ENCODE measurements around the gene SLC25A40.
"Not testable (repeated sequence)": the region's sequence is repeated elsewhere in the genome, so short reads cannot be mapped to it uniquely, and the experiment has no call there.

The SLC25A40 gene

DNA sequence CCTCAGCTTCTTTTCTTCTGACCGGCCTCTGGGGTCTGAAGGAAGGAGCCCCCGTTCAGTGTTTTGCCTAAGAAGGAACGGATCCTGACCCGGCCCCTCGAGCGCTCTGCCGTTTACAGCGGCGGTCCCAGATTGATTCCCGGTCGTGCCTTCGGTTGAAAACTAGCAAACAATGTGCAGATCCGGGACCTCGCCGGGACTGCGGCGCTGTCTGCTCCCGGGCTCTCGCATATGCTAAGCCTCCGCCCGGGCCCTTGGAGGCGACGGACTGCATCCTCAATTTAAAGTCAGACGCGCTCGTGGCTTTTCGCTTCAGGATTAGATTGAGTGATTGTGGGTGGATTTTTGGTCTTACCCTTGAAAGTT is 692 bp upstream of the SLC25A40 start:
- Histone ChIP-seq H3K4me3 (ENCODE audit: low read depth in 1 of 2, low read length in 2 of 2) (peak overlapping the region; percentile 86 to 95), H4K20me1 (ENCODE audit: insufficient read depth, low read length) (peaks cover 25% of the 10 kb centered on the region; the same call in 1 of the 2 replicates), H3K27me3 (ENCODE audit: insufficient read depth, low read length, poor library complexity) (no peaks in the 10 kb centered on the region), H3K79me2 (ENCODE audit: insufficient read depth, low read length) (peaks cover 99% of the 10 kb centered on the region), H3K4me2 (ENCODE audit: insufficient read depth, low read length) (peak overlapping the region; percentile 94), H3K9ac (ENCODE audit: low read depth, low read length) (peak overlapping the region; percentile 97), H3K9me3 (ENCODE audit: insufficient read depth, low read length, severe bottlenecking) (peaks cover 12% of the 10 kb centered on the region), H2AFZ (ENCODE audit: low read depth, low read length) (peak overlapping the region; percentile 88), H3K4me1 (ENCODE audit: insufficient read depth, low read length) (peaks cover 57% of the 10 kb centered on the region), H3K36me3 (ENCODE audit: insufficient read depth, low read length) (peaks cover 56% of the 10 kb centered on the region), H3K27ac (ENCODE audit: low read length) (peak overlapping the region; percentile 96)
- DNase-seq (peak; percentile 68), ATAC-seq (ENCODE audit: insufficient read depth, low read depth) (peak; percentile 42)
- TF ChIP-seq CTCF (IDR thresholded peaks at IDR 0.05; ENCODE audit: borderline replicate concordance, extremely low read depth, low read length, poor library complexity, severe bottlenecking) (no peak), EZH2 (IDR thresholded peaks at IDR 0.05; ENCODE audit: borderline replicate concordance, low read depth, low read length, severe bottlenecking) (no peak)

- H3K9ac ChIP-seq (ENCODE audit: low read depth, low read length) = peak overlapping the region; percentile 97
- no peaks in the 10 kb centered on the region for H3K27me3 ChIP-seq (ENCODE audit: insufficient read depth, low read length, poor library complexity)
- H3K9me3 ChIP-seq (ENCODE audit: insufficient read depth, low read length, severe bottlenecking) = peaks cover 27% of the 10 kb centered on the region
- H3K4me3 ChIP-seq (ENCODE audit: low read depth in 1 of 2, low read length in 2 of 2) = peak overlapping the region; percentile 86 to 95
- ATAC-seq (ENCODE audit: insufficient read depth, low read depth) (peak; percentile 10), DNase-seq (no peak)
- peak overlapping the region; percentile 86 for H3K27ac ChIP-seq (ENCODE audit: low read length)
- TF ChIP-seq EZH2 (IDR thresholded peaks at IDR 0.05; ENCODE audit: borderline replicate concordance, low read depth, low read length, severe bottlenecking) = no peak
- no peak for TF ChIP-seq CTCF (IDR thresholded peaks at IDR 0.05; ENCODE audit: borderline replicate concordance, extremely low read depth, low read length, poor library complexity, severe bottlenecking)
- H3K4me2 ChIP-seq (ENCODE audit: insufficient read depth, low read length) = peak overlapping the region; percentile 94
- peaks cover 20% of the 10 kb centered on the region; the same call in 1 of the 2 replicates for H4K20me1 ChIP-seq (ENCODE audit: insufficient read depth, low read length)
- H3K36me3 ChIP-seq (ENCODE audit: insufficient read depth, low read length) = peaks cover 56% of the 10 kb centered on the region
- peak overlapping the region; percentile 91 for H2AFZ ChIP-seq (ENCODE audit: low read depth, low read length)
- H3K79me2 ChIP-seq (ENCODE audit: insufficient read depth, low read length) = peaks cover 99% of the 10 kb centered on the region
- H3K4me1 ChIP-seq (ENCODE audit: insufficient read depth, low read length) = peaks cover 45% of the 10 kb centered on the region
Observed at GRCh38 chr7:87875151-87876039, 765 bp downstream of the SLC25A40 start.

DNA sequence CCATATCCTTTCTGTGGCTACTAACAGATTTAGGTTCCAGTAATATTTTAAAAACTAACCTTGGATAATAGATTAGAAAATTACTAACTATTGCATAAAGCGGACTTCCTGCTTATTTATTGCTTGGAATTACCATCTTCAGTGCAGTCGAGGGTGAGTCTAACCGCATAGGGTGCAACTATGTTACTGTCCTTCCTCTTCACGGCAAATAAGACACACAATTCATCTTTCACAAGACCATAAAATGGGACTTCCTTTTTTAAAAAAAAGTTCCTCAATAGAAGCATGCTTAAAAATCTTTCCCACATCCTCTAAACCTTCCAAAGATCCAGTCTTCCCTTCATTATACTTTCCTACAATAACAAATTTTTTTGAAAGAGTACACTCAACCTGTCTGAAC is 2.1 kb downstream of the SLC25A40 start:
- Histone ChIP-seq H3K9me3 (ENCODE audit: insufficient read depth, low read length, severe bottlenecking) (peaks cover 33% of the 10 kb centered on the region), H4K20me1 (ENCODE audit: insufficient read depth, low read length) (peaks cover 10% of the 10 kb centered on the region; the same call in 1 of the 2 replicates), H3K4me1 (ENCODE audit: insufficient read depth, low read length) (peaks cover 33% of the 10 kb centered on the region), H3K79me2 (ENCODE audit: insufficient read depth, low read length) (peaks cover 99% of the 10 kb centered on the region), H3K27me3 (ENCODE audit: insufficient read depth, low read length, poor library complexity) (no peaks in the 10 kb centered on the region), H3K36me3 (ENCODE audit: insufficient read depth, low read length) (peaks cover 52% of the 10 kb centered on the region), H2AFZ (ENCODE audit: low read depth, low read length) (no peak overlapping the region), H3K4me2 (ENCODE audit: insufficient read depth, low read length) (peak overlapping the region; percentile 94), H3K9ac (ENCODE audit: low read depth, low read length) (peak overlapping the region; percentile 97; the same call in 1 of the 2 replicates), H3K4me3 (ENCODE audit: low read depth in 1 of 2, low read length in 2 of 2) (peak overlapping the region in 1 of 2 experiments; percentile 86; a peak in 2 of 4 replicates), H3K27ac (ENCODE audit: low read length) (peak overlapping the region; percentile 86; the same call in 1 of the 2 replicates)
- DNase-seq (no peak), ATAC-seq (ENCODE audit: insufficient read depth, low read depth) (no peak)
- TF ChIP-seq EZH2 (IDR thresholded peaks at IDR 0.05; ENCODE audit: borderline replicate concordance, low read depth, low read length, severe bottlenecking) = no peak
- no peak for TF ChIP-seq CTCF (IDR thresholded peaks at IDR 0.05; ENCODE audit: borderline replicate concordance, extremely low read depth, low read length, poor library complexity, severe bottlenecking)

DNA sequence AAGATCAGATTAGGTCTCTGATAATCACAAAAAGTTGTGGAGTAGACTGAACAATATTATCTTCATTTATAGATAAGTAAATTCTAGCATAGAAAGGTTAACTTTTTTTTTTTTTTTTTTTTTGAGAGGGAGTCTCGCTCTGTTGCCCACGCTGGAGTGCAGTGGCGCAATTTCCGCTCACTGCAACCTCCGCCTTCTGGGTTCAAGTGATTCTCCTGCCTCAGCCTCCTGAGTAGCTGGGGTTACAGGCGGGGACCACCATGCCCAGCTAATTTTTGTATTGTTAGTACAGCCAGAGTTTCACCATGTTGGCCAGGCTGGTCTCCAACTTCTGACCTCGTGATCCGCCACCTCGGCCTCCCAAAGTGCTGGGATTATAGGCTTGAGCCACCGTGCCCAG is 2.8 kb downstream of the SLC25A40 start:
- Histone ChIP-seq H3K4me1 (ENCODE audit: insufficient read depth, low read length) (peaks cover 26% of the 10 kb centered on the region), H3K4me2 (ENCODE audit: insufficient read depth, low read length) (peak overlapping the region; percentile 94), H3K79me2 (ENCODE audit: insufficient read depth, low read length) (peaks cover 99% of the 10 kb centered on the region), H3K9me3 (ENCODE audit: insufficient read depth, low read length, severe bottlenecking) (peaks cover 34% of the 10 kb centered on the region), H3K36me3 (ENCODE audit: insufficient read depth, low read length) (peaks cover 52% of the 10 kb centered on the region)
- H3K9ac ChIP-seq (ENCODE audit: low read depth, low read length); H3K27ac ChIP-seq (ENCODE audit: low read length); H3K4me3 ChIP-seq (ENCODE audit: low read depth in 1 of 2, low read length in 2 of 2); DNase-seq; H2AFZ ChIP-seq (ENCODE audit: low read depth, low read length); H3K27me3 ChIP-seq (ENCODE audit: insufficient read depth, low read length, poor library complexity); H4K20me1 ChIP-seq (ENCODE audit: insufficient read depth, low read length); ATAC-seq (ENCODE audit: insufficient read depth, low read depth): not testable (repeated sequence)

Measured in DND-41 (cell line).